Stomach (tissue), 4 donors: ENCODE data around the gene AGPAT4.

ENCODE experiments used
- CTCF ChIP-seq, 7 experiments: fragments of 450-650 bp in 4 of 7; fragments of 200-600 bp in 3 of 7; sonication (generic) in 3 of 7; IDR thresholded peaks; one replicate each; pipeline ENCODE4 v1.5.1; 2016 to 2019; ENCODE audit warnings: antibody characterized with exemption in 7 of 7, control low read depth in 2 of 7, mild to moderate bottlenecking in 1 of 7
- EP300 ChIP-seq: sonication (generic); formaldehyde crosslinking; IDR thresholded peaks from one replicate; pipeline ENCODE4 v1.6.1; 2017; ENCODE audit warnings: antibody characterized with exemption
- POLR2A ChIP-seq, 4 donors: fragments of 450-650 bp; IDR thresholded peaks; one replicate each; pipeline ENCODE4 v1.6.1; 2016; ENCODE audit warnings: antibody characterized with exemption in 4 of 4, control low read depth in 2 of 4, mild to moderate bottlenecking in 1 of 4, moderate library complexity in 1 of 4
- POLR2AphosphoS5 ChIP-seq, 3 donors: sonication (generic); formaldehyde crosslinking; IDR thresholded peaks; one replicate each; pipeline ENCODE4 v1.6.1; 2016; ENCODE audit warnings: antibody characterized with exemption in 3 of 3

DNA sequence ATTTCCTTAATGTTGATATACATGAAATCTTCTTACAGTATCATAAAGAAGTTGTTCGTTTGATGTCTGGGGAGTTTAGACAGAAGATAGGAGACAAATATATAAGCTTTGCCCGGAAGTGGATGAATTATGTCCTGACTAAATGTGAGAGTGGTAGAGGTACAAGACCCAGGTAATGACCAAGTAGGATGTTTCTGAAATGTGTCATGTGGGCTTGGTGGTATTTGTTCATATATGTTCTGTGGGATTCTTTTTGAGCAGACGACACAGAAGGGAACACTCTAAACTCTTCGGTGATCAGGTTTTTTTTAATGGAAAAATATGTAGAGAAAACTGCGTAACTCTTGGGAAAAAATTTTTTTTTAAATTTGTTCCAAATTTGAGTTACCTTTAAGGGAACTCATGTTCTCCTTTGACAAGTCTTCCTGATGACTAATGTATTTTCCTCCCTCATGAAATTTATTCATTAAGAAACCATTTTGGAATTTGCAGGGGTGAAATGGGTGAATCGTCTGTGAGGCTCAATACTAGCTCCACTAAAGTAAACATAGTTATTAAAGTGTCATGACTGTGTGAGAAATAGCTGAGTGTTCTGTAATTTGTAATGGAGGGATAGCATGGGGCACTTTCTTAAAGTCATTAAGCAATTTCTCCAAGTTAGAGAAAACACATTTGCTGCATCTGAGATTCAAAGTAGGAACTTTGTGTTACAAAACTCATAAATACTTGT lies 181.7 kb downstream of the AGPAT4 start:
- no peak for TF ChIP-seq EP300
- TF ChIP-seq CTCF (IDR thresholded peaks at IDR 0.05) = no peak
- peak in 1 of 3 donors; percentile 4 for TF ChIP-seq POLR2AphosphoS5 (IDR thresholded peaks at IDR 0.05)
- TF ChIP-seq POLR2A (IDR thresholded peaks at IDR 0.05) = no peak
